ENCODE measurements around the gene MCF2L.

Gene MCF2L

DNA sequence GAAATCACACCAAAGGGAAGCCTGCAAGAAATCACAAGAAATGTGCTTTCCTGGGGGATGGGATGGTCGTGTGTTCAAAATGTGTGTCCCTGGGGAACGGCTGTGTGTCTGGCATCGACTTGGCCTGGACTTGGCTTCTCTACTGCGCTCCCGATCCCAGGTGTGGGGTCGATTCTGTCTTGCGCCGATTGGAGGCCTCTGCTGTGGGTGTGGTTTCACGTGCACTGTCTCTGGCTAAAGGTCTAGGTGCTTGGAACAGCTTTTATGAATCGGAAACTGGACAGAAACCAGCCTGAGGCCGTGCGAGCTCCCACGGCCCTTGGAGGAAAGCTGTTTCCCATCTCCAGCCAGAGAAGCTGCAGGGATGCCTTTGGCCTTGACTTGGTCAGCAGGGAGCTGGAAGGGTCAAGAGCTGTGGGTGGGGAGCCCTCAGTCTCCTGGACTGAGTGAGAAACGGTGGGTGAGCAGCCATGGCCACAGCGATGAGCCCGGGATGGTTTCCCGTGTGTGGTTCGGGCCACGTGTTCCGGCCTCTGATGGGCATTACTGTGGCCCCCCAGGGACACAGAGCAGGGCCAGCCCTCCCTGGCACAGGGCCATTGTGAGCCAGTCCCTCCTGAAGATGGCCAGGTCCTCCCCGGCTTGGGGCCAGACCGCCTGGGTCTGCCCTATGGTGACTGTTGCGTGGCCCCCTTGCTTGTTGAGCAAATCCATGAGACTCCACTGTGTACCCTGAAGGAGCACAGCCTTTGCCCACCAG, 29.7 kb downstream of the MCF2L start:
- DNase-seq = no peak

DNA sequence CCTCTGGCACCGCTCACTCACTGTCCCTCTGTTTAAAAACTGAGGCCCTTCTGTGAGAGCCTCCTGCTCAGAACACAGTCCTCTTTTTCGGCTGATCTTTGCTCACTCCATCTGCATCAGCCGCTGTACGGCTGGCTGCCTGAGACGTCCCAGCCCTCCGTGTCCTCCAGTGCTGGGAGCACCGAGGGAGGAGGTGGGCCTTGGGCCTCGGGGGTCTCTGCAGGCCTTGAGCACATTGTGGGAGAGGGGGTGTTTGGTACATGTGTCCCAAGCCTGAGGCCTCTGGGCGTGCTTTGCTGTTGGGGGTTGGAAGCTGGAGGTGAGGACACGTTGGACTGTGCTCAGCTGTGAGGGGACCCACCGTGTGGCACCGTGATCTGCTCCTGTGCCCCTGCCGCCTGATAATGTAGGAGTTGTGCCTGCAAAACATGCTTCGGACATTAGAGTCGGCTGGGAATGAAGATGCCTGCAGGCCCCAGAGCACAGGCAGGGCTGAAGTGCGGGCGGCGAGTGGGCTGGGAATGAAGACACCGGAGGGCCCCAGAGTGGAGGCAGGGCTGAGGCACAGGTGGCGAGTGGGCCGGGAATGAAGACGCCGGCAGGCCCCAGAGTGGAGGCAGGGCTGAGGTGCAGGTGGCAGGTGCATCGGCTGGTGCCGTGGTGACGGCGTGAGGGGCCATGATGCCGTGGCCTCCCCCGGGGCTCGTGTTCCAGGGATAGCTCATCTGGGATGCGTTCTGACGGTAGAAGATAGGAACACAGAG, 30.6 kb downstream of the MCF2L start:
- no peak for DNase-seq

DNA sequence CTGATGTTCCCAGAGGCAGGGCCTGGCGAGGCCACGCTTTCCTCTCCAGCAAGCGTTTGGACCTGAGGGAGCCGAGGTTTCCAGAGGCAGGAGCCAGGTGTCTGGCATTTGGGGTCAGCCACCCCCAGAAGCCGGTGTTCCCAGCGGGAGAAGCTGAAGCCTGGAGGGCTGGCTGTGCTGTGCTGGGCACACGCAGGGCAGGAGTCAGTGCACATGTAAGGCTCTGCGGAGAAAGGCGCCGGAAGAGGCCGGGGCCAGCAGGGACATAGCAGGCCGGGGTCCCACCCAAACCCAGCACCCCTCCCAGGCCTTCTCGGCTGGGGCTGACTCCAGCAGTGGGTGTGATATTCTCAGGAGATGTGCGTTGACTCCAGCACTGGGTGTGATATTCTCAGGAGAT, 31.6 kb downstream of the MCF2L start:
- no peak for DNase-seq

DNA sequence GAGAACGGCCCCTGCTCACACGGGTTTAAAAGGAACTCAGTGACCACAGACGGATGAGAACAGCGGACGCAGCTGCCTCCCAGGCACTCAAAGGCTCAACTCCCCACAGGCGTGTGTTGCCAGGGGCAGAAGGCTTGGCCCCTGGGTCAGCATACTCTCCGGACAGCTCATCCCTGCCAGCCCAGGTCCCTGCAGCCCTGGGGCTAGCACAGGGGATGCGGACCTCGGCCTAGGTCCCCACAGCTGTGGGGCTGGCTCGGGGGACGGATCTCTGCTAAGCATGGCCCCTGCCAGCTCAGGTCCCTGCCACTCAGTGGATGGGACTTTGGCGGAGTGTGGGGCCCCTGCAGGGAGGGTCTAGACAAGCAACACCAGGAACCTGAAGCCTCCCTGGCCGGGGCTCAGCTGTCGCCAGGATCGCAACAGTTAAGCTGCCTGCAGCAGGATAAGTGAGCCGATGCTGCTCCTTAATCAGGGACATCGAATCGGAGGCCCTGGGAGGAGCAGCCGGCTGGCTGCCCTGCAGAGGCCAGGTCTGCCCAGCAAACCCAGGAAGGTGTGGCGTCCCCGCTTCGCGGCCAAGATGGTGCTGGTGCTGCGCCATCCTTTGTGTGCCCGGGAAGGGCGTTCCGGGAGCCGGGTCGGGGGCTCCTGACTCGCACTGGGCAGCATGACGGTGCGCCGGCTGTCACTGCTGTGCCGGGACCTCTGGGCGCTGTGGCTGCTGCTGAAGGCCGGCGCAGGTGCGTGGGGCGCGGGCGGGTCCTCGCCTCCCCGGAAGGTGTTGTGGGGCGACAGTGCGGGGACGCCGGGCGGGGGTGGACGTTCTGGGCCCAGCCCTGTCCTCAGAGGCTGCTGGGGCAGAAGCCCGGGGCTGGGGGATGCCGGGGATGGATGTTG, 32.5 kb downstream of the MCF2L start:
- DNase-seq = peak; percentile 78

DNA sequence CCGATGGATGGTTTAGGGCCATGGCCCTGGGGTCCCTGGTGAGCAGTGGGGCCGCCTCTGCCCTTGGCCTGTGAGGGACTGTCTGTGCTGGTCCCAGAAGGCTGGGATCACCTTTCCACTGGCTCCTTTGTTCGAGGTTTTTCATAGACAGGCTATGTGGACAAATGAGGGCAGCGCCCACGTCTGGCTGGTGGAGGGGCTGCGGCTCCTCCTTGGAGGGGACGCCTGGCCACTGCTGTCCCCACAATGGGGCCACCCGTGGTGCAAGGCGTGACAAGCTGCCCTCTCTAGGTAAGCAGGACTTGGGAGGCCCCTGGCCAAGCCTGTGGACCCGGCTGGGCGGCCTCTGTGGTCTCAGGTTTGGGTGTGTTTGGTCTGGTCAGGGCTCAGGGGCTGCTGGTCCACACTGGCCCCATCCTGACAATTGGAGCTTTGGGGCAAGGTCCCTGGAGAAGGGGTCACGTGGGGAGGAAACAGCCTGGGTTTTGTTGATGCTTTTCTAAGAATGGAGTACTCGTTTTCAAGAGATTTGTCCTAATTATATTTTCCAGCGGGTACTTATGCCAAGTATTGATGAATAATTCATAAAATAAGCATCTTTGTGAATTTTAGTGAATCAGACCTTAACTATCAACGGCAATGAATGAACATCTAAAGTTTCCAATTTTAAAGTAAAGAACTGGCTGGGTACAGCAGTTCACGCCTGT, 33.3 kb downstream of the MCF2L start:
- DNase-seq = peak; percentile 30

DNA sequence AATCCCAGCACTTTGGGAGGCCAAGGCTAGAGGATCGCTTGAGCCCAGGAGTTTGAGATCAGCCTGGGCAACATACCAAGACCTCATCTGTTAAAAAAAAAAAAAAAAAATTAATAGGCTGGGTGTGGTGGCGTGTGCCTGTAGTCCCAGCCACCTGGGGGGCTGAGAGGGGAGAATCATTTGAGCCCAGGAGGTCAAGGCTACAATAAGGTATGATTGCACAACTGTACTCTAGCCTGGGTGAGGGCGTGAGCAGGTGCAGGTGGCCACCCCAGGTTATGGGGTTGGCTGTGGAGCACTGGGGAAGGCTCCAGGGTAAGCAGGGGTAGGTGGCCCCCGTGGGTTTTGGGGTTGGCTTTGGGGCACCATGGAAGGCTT, 33.9 kb downstream of the MCF2L start:
- DNase-seq = no peak

DNA sequence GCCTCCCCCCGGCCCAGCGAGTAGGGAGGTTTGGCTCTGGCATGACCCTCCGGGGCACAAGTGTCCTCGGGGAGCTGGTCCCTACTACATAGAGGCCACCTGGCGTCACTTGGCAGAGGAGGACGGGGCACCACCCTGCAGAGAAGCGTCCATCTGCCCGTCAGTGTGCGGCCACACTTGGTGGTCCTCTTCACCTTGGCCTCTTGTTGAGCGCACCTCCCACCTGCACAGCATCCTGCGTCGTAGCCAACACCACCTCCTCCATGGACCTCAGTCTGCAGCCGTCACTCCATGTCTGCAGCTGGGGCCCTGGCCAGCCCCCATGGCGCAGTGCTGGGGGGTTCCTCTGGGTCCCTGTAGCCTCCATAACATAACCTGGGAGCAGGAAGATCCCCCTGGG, 35.1 kb downstream of the MCF2L start:
- DNase-seq = no peak

DNA sequence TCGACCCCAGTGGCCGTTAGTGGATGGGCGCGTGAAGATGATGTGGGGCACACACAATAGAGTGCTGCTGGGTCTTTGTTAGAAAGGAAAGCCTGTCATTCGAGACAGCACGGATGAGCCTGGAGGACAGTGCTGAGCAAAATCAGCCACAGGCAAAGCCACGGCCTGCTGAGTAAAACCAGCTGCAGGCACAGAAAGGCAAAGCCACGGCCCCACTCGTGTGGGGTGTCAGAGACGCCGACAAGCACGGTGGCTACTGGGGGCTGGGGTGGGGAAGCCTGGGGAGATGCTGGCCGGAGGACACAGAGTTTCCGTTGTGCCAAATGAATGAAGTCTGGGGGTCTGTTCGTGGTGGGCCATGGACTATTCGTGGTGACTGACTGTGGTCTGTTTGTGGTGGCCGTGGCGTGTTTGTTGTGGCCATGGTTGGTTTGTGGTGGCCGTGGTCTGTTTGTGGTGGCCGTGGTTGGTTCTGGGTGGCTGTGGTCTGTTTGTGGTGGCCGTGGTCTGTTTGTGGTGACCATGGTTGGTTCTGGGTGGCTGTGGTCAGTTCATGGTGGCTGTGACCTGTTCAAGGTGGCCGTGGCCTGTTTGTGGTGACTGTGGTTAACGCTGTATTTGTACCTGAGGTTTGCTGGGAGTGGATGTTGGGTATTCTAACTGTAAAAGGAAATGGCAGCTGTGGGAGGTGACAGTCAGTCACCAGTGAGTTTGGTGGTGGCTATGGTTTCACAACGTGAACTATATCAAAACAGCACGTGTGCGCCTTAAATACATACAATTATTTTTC, 36.3 kb downstream of the MCF2L start:
- DNase-seq = no peak

DNA sequence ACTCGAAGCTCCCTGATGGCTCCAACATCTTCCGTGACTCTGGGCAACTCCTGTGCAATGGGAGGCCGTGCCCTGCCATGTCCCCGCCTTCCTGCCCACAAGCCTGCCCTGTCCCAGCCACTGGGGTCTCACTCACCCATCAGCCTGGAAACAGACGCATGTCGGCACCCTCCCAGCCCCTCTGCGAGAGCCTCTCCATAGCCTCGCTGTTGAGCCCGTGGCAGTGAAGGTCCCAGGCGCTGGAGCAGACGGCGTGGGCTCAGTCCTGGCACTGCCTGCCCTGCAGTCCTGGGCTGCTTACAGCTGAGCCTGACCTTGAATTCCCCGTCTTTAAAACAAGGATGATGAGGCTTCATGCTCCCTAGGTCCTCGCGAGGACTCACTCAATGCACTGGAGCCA, 37.0 kb downstream of the MCF2L start:
- DNase-seq = no peak

DNA sequence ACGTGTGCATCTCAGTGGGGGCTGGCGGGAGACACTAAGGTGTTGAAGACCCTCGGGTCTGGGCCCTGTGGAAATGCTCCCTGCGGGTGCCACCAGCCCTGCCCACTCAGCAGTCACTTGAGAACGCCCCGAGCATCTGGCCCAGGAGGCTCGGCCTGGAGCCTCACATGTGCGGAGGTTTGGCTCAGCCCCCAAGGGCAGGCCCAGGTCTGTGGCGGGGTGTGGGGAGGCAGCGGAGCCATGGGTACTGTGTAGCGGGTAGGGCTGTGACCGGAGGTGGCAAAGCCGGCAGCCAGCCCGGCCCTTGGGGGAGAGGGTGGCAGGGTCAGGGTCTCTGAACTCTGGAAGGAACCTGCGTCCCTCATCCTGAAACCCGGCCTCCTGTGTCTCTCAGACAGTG, 37.6 kb downstream of the MCF2L start:
- DNase-seq = no peak

DNA sequence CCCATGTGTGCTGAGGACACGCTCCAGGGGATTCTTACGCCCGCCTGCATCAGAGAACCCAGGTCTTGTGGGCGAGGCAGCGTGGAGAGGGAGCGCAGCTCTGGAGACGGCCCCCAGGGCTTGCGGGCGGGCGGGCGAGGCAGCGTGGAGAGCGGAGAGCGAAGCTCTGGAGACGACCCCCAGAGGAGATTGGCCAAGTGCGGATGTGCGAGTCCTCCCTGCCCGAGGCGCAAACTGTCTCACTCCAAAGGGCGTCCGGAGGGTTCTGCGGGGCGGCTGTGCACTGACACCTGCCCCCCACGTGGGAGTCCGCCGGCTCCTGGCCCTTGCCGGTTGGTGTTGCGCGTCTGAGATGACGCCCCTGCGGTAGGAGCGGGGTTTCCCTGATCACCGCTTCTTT, 39.8 kb downstream of the MCF2L start:
- DNase-seq = no peak

DNA sequence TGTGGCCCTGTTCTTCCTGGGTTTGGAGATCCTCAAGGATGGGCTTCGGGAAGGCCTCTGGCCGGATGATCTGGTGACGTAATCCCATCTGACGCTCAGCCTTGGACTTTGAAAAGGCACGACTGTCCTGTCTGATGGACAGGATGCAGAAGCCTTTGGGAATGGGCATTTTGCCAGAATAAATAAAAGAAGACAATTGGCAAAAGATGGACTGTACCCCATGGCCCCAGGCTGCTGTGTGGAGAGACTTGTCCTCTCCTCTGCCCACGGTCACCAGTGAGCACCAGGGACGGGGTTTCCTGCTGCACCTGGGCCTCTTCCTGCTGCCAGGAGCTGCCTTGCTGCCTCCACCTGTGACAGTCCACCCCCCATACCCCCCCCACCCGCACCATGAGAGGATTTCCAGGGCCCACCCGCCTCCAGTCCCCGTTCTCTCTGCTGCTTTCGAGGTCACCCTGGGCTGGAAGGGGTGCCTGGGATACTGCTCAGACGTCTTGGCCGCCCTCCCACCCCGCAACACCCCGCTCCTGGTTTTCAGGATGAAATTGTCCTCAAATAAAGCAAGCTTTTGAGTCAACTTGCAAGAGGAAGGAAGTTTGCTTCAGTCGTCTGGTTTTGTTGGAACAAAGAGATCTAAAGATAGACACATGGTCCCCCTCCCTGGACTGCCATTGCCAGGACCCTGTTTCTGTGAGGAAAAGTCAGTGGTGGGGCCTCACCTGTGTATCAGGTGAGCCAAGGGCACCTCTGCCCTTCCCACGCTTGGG, 40.9 kb downstream of the MCF2L start:
- DNase-seq = no peak

DNA sequence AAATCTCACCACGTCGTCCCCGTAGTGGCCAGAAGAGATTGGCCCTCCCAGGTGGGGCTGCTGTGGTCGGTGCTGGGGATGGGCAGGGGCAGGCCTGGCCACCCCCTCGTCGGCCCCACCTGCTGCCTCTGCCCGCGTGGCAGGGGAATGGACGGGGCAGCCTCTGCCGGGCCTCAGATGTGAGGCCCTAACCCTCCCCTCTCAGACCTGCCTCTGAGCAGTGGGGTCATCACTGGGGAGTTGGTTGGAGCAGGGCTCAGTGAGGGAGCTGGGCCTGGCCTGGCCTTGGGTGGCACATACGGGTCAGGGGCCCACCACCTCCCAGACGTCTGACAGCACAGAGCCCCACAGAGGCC, 41.5 kb downstream of the MCF2L start:
- DNase-seq = no peak

DNA sequence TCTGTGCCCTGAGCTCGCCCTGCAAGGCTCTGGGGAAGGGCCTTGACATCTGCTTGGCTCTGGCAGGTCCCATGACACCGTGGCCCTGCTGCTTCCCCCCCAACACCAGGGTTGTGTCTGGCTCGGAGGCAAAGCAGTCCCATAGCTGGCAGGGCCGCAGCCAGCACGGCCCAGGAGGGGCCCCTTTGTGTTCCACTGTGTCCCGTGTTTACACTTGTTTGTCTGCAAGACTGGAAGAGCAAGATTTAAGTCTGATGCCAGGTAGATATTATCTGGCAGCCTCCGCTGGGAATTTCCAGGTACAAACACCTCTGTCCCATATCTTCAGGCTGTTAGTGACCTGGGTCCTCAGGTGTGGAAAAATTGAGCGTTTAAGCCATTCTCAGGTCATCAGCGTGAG, 44.3 kb downstream of the MCF2L start:
- no peak for DNase-seq

DNA sequence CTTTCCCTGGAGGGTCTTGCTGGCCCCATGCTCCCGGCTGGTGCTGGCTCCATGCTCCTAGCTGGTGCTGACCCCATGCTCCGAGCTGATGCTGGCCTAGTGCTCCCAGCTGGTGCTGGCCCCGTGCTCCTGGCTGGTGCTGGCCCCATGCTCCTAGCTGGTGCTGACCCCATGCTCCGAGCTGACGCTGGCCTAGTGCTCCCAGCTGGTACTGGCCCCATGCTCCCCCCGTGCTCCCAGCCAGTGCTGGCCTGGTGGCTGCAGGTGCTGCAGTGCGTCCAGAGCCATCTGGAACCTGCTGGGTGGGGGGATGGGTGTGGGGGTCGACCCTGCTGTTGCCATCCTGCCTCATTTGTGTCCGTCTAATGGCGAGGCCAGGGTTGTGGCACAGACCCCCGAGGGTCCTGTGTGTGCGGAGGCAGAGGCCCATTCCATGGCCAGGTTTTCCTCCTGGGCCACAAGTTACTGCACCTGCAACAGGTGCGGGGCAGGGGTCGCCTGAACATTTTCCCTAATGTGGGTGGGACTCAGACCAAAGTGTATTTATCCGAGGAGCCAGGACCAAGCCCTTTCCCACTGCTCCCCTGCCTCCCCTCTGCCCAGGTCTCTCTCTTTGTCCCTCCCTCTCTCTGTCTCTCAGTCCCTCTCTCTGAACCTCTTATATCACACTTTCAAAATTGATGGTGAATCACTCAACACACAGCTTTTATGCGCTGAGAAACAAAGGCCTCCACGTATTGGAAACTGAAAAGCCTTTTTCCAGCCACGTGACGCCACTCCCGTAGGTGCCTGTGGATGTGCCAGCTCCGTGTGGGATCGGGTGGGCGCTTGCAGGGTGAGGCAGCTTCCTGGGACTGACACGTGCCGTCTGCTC, 45.1 kb downstream of the MCF2L start:
- DNase-seq = no peak

DNA sequence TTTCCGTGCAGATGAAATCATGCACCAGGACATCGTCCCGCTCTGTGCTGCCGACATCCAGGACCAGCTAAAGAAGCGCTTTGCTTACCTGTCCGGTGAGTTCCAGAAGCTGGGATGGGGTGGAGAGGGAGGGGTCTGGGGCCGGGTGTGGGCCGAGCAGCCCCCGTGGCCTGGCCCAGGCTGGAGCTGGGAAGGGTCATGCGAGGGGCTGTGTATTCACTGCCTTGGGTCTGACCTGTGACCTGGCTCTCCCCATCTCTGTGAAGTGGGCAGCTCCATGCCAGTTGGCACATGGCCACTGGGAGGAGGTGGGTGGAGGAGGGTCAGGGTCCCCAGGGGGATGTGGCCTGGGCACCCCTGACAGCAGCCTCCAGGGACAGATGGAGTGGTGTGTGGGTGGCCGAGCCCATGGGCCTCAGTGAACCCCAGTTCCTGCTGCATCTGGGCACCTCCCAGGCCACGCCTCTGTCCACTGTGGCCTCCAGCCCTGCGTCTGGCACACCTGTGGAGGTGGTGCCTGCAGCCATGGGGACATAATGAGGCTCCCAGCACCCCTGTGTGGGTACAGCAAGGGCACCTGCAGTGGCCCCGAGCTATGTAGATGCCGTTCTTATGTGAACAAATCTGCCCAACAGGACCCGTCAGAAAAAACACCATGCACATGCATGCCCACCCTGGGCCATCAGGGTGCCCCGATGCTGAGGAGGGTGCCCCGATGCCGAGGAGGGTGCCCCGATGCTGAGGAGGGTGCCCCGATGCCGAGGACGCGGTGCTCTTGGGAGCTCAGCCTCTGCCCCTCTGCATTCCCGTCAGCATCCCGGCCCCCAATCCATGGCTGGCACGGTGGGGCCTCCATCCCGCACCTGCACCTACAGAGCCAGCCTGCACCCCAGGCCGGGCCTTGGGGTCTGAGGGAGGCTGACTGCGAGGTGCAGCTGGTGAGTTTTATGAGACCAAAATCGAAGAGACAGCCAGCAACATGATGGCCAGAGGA, 46.0 kb downstream of the MCF2L start:
- DNase-seq = no peak

DNA sequence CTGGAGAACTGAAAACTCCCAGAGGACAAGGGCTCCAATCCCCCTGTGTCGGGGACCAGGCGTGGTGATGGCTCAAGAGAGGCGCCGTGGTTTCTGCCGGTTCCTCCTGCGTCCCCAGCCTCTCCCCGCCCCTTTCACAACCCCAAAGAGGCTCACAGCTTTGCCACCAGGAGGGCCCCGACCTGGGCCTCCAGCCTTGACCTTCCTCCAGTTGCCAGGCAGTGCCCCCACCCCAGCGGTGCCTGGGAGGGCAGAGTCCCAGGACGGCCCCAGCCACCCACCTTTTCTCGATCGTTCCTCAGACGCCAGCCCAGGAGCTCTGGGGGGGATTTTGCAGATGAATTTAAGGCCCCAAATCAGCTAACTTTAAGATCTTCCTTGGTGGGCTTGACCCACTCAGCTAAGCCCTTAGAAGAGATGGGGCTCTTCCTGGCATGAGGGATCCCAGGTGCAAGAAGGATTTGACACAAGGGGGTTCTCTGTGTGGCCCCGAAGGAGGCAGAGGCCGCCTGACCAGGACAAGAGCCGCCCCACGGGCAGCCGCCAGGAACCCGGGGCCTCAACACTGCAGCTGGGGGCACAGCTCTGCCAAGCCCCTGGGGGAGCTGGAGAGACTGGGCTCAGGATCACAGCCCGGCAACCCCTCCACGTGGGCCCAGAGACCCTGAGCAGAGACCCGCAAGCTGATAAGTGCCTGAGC, 47.0 kb downstream of the MCF2L start:
- DNase-seq = no peak

DNA sequence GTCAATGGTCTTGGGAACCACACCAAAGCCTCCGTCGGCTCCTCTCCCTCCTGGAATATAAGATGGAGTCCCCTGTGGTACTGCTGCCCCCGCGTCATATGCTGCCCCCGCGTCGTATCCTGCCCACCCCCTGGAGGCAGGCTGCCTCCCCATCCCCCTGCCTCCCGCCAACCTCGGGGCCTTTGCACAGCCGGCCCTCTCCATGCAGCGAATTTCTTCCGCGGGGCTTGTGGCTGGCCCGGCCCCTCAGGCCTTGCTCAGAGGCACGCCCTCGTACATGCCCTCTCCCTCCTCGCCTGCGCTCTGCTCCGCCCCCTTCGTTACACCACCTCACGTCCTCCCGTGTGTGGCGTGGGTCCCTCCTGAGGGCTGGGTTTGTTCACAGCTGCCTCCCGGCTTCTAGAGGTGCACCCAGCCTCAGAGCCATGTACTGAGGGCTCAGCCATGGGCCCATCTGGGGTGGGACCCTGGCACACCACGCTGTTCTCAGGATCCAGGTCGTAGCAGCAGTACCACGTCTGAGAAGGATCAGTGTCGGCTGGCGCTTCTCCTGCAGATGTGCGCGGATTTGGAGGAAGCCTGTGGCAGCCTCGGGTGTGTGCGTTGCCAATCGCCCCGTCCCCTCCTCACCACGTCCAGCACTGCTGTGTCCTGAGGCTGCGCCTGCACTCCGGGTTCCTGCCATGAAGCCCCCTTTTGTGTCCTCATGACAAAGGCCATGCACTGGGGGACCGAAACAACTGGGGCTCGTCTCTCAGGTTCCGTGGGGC, 47.7 kb downstream of the MCF2L start:
- no peak for DNase-seq

Measured in NCI-H2029 (cell line).